ENCODE measurements around the gene IL16.
A peak's percentile ranks its signal among the peaks of the same experiment; 100 is the strongest.

Gene IL16

DNA sequence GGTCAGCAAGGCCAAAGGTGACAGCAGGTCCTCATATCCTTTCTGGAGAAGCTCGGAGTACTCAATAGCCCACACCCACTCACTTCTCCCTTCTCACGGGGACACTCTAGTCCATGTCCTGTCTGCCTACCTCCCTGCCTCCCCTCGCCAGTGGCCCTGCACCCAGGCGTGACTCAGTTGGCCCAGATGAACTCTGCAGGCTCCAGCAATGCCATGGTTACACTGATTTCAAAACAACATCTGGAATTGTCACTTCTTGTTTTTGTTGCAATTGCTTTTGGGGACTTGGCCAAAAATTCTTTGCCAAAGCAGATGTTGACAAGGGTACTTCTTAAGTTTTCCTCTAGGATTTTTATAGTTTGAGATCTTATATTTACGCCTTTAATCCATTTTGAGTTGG is 13.0 kb downstream of the IL16 start:
- no peak for DNase-seq

GRCh38 chr15:81211376-81211775 is 14.7 kb downstream of the IL16 start:
- DNase-seq: no peak

DNA sequence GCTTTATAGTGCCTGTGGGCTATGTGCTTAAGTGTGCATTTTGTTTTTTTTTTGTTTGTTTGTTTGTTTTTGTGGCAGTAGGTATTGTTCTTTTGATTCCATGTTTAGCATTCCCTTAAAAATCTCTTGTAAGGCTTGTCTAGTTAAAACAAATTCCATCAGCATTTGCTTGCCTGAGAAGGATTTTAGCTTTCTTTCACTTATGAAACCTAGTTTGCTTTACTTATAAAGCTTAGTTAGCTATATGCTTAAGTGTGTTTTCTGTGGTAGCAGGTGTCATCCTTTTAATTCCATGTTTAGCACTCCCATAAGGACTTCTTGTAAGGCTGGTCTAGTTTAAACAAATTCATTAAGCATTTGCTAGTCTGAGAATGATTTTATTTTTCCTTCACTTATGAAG is 17.3 kb downstream of the IL16 start:
- no peak for DNase-seq

- DNase-seq: no peak
Observed at GRCh38 chr15:81215531-81215930, 18.9 kb downstream of the IL16 start.

DNA sequence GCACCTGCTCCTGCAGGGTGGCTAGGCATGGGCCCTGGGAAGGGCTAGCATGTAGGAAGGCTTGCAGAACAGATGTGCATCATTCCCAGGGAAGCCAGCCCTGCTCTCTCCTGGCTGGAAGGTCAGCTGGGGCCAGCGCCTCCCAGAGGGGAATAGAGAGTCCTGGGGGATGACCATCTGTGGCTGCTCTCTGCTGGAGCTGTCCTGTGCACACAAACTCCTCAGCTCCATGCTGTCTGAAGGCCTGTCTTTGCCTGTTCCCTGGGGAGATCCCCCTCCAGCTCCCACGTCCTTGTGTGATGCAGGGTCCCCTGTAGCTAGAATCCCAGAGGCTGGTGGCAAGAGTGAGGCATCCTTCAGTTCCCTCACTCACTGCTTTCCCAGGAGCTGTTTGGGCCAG is 19.3 kb downstream of the IL16 start:
- DNase-seq: no peak

GRCh38 chr15:81216422-81216821 is 19.7 kb downstream of the IL16 start:
- DNase-seq: no peak

- no peak for DNase-seq
Observed at GRCh38 chr15:81221449-81221848, 24.8 kb downstream of the IL16 start.

DNA sequence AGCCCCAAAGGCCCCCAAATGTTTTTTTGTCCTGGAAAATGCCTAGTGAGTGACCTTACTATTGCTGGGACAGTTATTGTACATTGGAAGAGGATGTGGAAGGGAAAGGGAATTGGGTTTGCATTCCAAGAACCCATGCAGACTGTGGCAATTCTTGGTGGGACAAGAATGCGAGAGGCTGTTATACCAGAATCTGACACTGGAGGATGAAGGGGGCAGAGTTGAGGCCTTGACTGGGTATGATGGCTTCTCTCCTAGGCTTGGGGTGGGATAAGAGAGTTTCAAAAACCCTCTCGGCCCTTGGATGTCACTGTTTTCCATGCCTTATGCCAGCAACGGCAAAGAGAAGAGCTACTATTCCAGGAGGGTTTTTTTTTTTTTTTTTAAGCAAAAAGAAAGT is 25.3 kb downstream of the IL16 start:
- DNase-seq: no peak

GRCh38 chr15:81223346-81223971 is 26.8 kb downstream of the IL16 start:
- DNase-seq: no peak

GRCh38 chr15:81224232-81224631 is 27.6 kb downstream of the IL16 start:
- no peak for DNase-seq

DNA sequence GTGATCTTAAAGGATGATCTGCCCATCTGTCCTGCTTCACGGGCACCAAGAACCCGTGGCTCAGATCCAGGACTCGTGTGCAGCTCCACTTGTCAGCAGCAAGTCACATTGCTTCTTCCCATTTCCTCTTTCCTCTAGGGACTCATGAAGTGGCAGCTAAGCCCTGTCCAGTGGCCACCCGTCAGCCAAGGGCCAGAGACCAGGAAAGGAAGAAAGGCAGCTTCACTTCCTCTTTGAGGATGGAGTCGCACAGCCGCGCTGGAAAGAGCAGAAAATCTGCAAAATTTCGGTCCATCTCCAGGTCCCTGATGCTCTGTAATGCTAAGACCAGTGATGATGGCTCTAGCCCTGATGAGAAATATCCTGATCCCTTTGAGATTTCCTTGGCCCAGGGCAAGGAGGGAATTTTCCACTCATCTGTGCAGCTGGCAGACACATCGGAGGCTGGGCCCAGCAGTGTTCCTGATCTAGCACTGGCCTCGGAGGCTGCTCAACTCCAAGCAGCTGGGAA is 28.5 kb downstream of the IL16 start:
- DNase-seq: no peak

DNA sequence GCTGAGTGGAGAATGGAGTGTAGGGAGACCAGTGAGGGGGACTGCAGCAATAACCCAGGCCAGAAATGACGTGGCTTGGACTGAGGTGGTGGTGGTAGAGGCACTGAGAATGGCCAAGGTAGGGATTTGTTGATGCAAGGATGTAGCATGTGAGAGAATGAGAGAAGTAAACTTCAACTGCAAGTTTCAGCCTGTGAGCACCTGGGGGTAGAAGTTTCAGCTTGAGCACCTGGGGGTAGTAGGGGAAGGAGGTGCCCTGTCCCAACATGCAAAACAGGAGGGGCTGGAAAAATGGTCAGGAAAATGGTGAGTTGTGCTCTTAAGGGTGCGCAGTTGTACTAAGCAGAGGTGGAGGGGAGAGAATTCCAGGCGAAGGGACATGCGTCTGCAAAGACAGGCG is 31.0 kb downstream of the IL16 start:
- no peak for DNase-seq

- no peak for DNase-seq
Observed at GRCh38 chr15:81229586-81229985, 32.9 kb downstream of the IL16 start.

DNA sequence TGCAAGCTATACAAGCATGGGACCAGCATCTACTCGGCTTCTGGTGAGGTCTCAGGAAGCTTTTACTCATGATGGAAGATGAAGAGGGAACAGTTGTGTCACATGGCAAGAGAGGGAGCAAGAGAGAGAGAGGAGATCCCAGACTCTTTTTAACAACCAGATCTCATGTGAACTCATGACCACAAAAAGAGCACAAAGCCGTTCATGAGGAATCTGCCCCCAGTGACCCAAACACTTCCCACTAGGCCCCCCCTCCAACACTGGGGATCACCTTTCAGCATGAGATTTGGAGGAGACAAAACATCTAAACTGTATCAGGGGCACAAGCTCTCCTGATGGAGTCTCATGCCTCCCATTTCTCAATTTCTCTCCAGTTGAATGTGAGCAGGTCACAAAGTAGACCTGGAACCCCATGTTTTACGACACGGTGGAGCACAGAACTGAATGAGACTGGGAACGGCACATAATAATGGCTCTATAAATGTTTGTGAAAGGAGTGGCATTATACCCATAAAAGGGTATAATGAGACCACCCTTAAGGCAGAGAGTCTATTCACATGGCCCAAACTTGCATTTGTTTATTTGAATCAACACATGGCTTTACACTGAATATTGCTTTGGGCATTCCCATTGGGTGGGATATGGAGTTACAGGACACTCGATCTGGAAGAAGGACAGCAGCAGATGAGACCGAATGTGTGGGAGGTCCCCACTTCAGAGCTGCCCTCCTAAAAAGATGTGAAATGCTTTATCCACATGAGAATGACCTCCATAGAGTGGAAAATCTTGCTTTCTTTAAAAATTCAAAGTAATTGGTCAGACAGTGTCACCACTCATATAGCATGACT is 38.8 kb downstream of the IL16 start:
- no peak for DNase-seq

GRCh38 chr15:81239190-81239589 is 42.5 kb downstream of the IL16 start:
- no peak for DNase-seq

DNA sequence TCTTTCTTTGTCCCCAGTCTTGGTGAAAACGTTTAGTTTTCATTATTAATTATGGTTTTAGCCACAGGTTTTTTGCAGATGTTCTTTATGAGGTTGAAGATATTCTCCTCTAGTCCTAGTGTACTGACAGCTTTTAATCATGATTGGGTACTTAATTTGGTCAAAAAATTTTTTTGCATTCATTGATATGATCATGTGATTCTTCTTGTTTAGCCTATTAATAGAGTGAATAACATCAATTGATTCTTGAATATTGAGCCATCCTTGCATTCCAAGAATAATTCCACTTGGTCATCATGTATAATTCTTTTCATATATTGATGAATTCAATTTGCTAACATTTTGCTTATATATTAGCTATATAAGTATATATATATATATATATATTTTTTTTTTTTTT is 46.1 kb downstream of the IL16 start:
- DNase-seq: no peak

GRCh38 chr15:81244306-81244705 is 47.6 kb downstream of the IL16 start:
- DNase-seq: no peak

DNA sequence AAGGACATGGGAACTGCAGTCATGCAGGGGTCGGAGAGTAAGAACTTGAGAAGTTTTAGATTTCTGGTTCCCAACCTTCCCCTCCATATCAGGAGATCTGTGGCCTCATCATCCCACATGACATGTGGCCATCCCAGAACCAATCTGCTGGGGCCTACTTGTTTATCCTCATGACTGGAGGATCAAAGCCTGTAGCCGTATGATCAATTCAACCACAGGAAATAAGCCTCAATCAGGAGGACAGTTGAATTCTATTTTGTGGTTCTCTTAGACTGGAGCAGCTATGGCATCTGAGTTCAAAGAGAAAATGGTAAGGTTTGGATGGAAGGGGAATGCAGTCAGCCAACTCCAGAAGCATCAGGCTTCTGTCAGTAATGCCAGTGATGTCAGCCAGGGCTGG is 57.2 kb downstream of the IL16 start:
- DNase-seq: no peak

- DNase-seq: no peak
Observed at GRCh38 chr15:81254277-81254915, 57.7 kb downstream of the IL16 start.

DNA sequence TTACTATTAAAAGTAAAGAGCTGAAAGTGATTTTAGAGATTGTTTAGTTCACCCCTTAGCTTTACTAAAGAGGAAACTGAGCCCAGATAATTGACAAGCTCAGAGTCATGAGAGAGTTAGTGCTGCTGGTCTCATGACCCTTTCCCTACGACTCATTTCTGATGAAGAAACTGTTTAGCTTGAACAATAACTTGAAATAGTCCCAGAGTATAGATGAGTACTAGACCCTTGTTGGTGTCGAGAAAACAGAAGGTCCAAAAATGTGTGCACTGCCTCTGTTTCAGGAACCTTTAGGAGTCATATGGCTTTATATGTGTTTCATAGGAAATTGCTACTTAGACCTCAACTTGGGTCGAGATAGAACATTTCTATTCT is 58.2 kb downstream of the IL16 start:
- DNase-seq: no peak

DNA sequence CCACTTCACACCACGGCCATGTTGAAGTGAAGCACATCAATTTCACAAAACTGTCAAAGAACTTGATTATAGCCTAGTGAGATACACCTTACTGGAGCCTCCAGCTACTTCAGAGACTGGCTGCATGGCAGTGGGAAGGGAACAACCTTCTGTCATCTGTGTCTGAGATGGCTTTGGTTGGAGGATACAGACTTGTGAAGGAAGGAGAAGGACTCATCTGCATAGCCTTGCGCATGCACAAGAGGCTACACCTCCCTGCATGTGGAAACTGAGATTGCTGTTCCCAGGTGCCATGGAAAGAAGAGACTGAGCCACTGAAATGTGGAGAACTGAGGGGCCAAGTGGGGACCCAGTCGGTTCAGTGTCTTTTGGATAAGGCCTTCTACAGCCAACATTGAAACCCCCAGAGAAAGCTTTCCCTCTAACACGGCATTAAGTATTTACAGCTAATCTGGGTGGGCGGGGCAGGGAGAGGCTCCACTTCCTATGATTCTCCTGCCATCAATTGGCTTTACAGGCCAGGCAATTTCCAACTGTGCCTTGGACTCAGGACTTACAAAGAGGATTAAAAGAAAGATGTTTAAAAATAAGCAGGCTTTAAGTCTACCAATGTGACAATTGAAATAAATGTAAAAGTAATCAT is 58.8 kb downstream of the IL16 start:
- no peak for DNase-seq

- no peak for DNase-seq
Observed at GRCh38 chr15:81255958-81256320, 59.3 kb downstream of the IL16 start.

DNA sequence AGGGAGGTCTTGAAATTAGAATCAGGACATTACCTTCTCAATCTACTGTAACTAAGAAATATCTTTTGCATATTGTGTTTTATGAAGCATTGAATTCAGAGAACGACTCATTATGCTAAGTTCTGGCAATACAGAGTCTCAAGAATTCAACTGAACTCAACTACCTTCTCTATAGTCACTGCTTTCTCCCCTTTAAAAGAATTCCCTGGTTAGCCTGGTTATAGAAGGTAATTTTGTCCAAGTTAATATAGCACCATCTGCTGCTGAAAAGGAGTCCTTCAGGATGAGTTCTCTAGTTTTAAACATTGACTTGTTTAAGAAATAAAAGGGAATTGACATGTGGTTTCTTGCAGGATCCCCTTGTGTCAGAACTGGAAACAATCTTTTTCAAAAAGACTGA is 60.2 kb downstream of the IL16 start:
- DNase-seq: peak; percentile 17

GRCh38 chr15:81257435-81257834 is 60.8 kb downstream of the IL16 start:
- no peak for DNase-seq
